ENCODE results near the gene ABTB2.

DNA sequence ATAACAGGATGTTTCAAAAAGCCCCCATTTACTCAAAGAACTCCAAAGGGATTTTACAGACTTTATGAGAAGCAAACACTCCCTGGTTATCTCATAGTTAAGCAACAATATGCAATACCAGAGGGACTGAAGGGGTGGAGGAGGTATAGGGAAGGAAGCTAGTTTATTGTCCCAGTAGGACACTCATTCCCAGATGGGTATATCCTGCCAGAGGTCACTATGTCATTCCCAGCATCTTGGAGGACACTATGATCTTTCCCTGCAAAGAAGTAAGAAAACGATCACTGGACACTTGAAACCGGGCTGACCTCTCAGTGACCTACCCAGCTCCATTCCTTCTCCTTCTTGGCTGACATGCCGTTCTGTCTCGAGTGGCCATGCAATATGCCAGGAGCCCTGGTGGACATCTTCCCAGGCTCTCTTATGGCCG lies 137.9 kb downstream of the ABTB2 start:
- TF ChIP-seq, protein P1, sequence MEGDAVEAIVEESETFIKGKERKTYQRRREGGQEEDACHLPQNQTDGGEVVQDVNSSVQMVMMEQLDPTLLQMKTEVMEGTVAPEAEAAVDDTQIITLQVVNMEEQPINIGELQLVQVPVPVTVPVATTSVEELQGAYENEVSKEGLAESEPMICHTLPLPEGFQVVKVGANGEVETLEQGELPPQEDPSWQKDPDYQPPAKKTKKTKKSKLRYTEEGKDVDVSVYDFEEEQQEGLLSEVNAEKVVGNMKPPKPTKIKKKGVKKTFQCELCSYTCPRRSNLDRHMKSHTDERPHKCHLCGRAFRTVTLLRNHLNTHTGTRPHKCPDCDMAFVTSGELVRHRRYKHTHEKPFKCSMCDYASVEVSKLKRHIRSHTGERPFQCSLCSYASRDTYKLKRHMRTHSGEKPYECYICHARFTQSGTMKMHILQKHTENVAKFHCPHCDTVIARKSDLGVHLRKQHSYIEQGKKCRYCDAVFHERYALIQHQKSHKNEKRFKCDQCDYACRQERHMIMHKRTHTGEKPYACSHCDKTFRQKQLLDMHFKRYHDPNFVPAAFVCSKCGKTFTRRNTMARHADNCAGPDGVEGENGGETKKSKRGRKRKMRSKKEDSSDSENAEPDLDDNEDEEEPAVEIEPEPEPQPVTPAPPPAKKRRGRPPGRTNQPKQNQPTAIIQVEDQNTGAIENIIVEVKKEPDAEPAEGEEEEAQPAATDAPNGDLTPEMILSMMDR (conservative IDR thresholded peaks at IDR 0.05; ENCODE audit: low read depth, low read length) = no peak
- no peak for TF ChIP-seq EZH2 (IDR thresholded peaks at IDR 0.05; ENCODE audit: borderline replicate concordance, low read depth, low read length, poor library complexity, severe bottlenecking)

Measured in A673 (cell line).